ENCODE results near the gene RASSF4.

Gene RASSF4

DNA sequence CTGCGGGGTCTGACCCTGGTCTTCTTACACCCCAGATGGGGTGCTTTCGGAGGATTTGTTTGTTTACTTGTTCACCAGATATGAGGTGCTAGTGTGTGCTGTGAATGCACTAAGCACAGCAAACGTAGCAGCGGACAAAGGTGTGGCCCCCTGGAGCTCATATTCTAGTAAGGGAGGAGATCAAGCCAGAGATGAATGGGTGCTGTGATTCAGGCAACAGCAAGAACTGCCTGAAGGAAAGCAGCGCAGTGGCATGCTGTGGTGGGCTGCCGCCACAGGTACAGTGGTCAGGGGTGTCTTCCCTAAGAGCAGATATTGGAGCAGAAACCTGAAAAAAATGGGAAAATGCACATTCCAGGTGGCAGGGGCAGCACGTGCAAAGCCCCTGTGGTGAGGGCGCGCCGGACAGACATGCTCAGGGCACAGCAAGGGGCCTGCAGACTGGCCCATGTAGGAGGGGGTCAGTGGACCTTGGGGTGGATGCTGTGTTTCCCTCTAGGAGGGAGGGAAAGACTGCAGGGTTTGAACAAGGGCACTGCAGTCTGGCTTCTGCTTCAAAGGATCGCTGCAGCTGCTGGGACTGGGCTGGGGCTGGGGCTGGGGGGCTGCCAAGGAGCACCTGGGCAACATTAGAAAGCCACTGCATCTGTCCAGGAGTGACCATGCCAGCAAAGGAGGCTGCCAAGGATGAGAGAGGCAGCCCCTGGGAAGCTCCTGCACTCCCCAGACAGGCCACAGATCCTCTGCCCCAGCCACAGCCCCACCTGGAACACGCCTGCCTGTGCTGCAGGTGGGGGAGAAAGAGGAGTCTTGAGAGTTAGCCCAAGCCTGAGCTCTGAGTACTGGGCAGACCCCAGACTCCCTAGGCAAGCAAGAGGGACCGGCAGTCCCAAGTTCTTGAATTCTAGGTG is 19.9 kb downstream of the RASSF4 start:
- TF ChIP-seq, protein P1, sequence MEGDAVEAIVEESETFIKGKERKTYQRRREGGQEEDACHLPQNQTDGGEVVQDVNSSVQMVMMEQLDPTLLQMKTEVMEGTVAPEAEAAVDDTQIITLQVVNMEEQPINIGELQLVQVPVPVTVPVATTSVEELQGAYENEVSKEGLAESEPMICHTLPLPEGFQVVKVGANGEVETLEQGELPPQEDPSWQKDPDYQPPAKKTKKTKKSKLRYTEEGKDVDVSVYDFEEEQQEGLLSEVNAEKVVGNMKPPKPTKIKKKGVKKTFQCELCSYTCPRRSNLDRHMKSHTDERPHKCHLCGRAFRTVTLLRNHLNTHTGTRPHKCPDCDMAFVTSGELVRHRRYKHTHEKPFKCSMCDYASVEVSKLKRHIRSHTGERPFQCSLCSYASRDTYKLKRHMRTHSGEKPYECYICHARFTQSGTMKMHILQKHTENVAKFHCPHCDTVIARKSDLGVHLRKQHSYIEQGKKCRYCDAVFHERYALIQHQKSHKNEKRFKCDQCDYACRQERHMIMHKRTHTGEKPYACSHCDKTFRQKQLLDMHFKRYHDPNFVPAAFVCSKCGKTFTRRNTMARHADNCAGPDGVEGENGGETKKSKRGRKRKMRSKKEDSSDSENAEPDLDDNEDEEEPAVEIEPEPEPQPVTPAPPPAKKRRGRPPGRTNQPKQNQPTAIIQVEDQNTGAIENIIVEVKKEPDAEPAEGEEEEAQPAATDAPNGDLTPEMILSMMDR (IDR thresholded peaks at IDR 0.05; ENCODE audit: low read depth, low read length), result no peak
- H3K4me3 ChIP-seq (ENCODE audit: low read depth, low read length), result no peak overlapping the region
- in situ Hi-C loops (cut with HindIII; ENCODE audit: low sequenced_read_pairs), result no loop called here
- DNase-seq (ENCODE audit: low read depth, low spot score), result no peak

DNA sequence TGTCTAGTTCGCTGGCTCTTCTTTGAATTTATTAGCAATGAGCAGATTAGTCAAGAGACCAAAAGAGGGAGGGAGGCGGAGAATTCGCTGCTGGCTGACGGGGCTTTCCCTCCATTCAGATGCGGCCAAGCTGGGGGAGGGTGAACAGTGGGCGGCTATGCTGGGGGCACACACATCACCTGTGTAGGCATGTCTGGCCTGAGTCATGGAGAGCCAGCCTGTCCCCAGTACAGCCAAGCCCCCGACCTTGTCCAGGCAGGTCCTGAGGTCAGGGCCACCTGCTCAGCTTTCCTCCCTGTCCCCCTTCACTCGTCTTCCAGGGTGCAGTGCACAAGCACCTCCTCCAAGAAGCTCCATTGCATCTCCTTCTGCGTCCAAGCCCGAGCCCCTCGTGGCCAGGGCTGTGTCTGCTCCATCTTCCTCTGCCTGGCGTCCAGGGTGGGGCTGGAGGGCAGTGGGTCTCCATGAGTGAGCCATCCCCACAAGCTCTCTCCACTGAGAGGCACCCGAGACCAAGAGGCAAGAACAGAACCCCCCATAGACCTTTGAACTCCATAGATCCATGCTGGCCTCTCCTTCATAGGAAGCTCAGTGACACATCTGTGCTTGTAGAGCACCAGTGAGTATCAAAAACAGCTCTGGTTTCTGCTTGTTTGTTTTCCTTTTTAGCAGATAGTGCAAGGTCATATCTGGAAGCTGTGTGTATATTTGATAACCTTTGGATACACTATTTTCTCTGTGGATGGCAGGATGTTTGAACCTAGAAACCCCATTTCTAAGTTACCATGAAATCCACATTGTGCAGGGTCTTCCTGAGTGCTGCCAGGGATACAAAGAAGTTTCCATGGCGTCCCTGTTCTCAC is 20.9 kb downstream of the RASSF4 start:
- TF ChIP-seq, protein P1 (IDR thresholded peaks at IDR 0.05; ENCODE audit: low read depth, low read length), result no peak
- DNase-seq (ENCODE audit: low read depth, low spot score), result no peak
- in situ Hi-C loops (cut with HindIII; ENCODE audit: low sequenced_read_pairs), result no loop called here
- no peak overlapping the region for H3K4me3 ChIP-seq (ENCODE audit: low read depth, low read length)

DNA sequence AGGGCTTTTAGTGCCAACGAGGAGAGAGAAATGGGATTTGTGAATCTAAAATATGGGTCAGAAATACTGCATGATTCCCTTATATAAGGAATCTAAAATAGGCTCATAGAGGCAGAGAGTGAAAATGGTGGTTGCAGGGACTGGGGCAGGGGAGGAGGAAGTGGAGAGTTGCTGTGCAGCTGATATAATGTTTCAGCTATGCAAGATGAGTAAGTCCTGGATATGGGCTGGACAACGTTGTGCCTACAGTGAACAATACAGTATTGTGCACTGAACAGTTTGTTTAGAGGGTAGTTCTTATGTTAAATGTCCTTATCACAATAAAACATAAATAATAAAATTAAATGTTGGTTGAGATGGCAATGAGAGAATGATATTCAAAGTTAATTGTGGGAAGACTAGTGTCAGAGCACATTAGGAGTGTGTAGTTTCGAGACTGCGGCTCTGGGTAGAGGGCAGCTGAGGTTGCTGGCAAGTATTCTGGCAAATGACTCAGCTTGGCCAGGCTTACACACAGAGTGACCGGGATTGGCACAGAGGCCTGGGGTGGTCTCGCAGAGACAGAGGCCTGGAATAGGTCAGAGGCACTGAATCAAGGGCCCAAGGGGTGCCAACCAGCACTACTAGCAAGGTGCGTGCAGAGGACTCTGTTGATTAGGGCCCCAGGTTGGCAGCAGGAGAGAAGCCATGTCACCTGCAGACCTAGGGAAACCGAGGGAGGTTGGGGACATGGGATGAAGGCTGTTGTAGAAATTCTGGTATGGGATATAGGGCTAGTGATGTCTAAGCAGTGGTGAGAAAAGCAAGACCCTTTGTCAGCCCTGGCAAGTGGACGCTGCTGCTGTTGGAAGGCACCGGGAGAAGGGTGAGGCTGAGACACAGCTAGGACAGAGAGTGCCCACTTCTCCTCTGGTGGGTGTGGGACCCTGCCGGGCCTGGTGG is 21.8 kb downstream of the RASSF4 start:
- no peak overlapping the region for H3K4me3 ChIP-seq (ENCODE audit: low read depth, low read length)
- in situ Hi-C loops (cut with HindIII; ENCODE audit: low sequenced_read_pairs), result no loop called here
- DNase-seq (ENCODE audit: low read depth, low spot score), result peak; percentile 93
- TF ChIP-seq, protein P1 (IDR thresholded peaks at IDR 0.05; ENCODE audit: low read depth, low read length), result no peak

DNA sequence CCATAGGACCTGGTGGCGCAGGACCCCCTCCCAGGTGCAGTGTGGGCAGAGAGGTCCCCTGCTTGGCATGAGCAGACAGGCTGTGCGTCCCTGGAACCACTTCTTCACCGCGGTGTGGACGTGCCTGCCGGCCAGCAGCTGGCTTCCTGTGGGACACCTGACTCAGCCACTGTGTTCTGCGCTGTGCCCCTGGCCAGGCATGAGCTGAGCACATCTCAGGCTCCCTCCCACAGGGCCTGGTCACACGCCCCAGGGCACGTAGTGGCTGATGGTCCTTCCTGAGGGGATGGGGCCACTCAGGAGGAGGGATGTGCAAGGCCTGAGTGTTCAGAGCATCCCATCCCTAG is 22.5 kb downstream of the RASSF4 start:
- peak; percentile 55 for DNase-seq (ENCODE audit: low read depth, low spot score)
- TF ChIP-seq, protein P1 (IDR thresholded peaks at IDR 0.05; ENCODE audit: low read depth, low read length), result no peak
- no peak overlapping the region for H3K4me3 ChIP-seq (ENCODE audit: low read depth, low read length)
- in situ Hi-C loops (cut with HindIII; ENCODE audit: low sequenced_read_pairs), result no loop called here

DNA sequence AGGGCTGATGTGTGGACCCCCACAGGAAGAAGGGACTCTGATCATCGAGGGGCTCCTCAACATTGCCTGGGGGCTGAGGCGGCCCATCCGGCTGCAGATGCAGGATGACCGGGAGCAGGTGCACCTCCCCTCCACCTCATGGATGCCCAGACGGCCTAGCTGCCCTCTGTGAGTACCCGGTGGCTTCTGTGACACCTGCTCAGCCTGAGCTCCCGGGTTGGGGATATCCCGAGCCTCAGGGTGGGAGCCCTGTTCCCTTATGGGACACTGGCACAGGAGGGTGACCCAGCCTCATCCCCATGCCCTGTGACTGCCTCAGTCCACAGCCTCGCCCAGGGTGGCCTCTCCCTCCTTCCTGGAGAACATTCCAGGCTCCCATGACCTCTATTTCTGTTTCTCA is 22.9 kb downstream of the RASSF4 start:
- no peak overlapping the region for H3K4me3 ChIP-seq (ENCODE audit: low read depth, low read length)
- in situ Hi-C loops (cut with HindIII; ENCODE audit: low sequenced_read_pairs), result no loop called here
- TF ChIP-seq, protein P1 (IDR thresholded peaks at IDR 0.05; ENCODE audit: low read depth, low read length), result no peak
- DNase-seq (ENCODE audit: low read depth, low spot score), result no peak
